Uterus (tissue), 2 donors: ENCODE measurements around the gene WDR27.

Source experiments
- POLR2A ChIP-seq, 2 donors: fragments of 450-650 bp; IDR thresholded peaks; one replicate each; pipeline ENCODE4 v1.6.1; 2016; ENCODE audit warnings: antibody characterized with exemption in 2 of 2, mild to moderate bottlenecking in 1 of 2, moderate library complexity in 1 of 2
- TF ChIP-seq, protein P1 (sequence below), 4 experiments: fragments of 200-600 bp in 2 of 4; fragments of 450-650 bp in 2 of 4; sonication (generic) in 2 of 4; IDR thresholded peaks; one replicate each; pipeline ENCODE4 v1.5.1; 2016 to 2019; ENCODE audit warnings: antibody characterized with exemption in 4 of 4, mild to moderate bottlenecking in 2 of 4, moderate library complexity in 1 of 4

DNA sequence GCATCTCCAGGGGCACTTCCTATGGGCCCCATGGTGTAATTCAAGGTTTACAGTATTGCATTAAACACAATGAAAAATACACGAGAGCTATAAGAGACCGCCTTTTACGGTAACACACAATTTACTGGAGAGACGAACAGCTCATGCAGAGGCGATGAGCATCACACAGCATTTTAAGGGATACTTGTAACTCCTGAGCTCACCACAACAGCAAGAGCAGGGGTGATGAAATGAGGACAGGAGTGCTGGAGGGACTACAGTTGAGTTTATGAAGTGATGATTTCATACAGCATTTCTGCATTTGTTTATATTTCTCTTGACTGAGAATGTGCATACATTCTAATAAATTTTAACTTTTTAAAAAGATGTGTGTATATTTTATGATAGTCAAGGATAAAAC lies 113.9 kb downstream of the WDR27 start:
- TF ChIP-seq POLR2A (IDR thresholded peaks at IDR 0.05), result no peak
- TF ChIP-seq, protein P1, sequence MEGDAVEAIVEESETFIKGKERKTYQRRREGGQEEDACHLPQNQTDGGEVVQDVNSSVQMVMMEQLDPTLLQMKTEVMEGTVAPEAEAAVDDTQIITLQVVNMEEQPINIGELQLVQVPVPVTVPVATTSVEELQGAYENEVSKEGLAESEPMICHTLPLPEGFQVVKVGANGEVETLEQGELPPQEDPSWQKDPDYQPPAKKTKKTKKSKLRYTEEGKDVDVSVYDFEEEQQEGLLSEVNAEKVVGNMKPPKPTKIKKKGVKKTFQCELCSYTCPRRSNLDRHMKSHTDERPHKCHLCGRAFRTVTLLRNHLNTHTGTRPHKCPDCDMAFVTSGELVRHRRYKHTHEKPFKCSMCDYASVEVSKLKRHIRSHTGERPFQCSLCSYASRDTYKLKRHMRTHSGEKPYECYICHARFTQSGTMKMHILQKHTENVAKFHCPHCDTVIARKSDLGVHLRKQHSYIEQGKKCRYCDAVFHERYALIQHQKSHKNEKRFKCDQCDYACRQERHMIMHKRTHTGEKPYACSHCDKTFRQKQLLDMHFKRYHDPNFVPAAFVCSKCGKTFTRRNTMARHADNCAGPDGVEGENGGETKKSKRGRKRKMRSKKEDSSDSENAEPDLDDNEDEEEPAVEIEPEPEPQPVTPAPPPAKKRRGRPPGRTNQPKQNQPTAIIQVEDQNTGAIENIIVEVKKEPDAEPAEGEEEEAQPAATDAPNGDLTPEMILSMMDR (IDR thresholded peaks at IDR 0.05), result no peak
